ENCODE results near the gene FGD5.

FGD5 gene

DNA sequence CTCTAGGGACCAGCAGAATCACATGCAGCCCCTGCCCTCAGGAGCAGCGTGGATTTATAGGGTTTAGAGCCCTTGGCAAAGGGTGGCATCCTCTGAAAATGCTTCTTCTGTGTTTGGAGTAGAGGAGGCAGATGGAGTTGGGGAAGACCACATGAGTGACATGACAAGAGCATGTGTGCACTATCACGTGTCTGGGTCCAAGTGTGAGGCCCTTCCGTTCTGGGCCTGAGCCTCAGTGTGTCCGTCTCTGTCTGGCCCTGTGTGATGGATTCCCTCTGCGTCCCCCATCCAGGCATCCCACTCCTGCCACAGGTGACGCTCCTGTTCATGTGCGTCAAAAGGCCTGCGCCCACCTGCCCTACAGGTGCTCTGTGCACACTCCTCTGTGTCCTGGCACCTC is 30.1 kb downstream of the FGD5 start:
- FAIRE-seq (no peak), DNase-seq (ENCODE audit: insufficient read length) (no peak)
- TF ChIP-seq POLR2A (IDR thresholded peaks at IDR 0.05; ENCODE audit: low read depth, low read length) (no peak), TAF1 (IDR thresholded peaks at IDR 0.05; ENCODE audit: borderline replicate concordance, low read depth, low read length) (no peak), POLR2AphosphoS5 (IDR thresholded peaks at IDR 0.05; ENCODE audit: low read depth, low read length) (no peak)

DNA sequence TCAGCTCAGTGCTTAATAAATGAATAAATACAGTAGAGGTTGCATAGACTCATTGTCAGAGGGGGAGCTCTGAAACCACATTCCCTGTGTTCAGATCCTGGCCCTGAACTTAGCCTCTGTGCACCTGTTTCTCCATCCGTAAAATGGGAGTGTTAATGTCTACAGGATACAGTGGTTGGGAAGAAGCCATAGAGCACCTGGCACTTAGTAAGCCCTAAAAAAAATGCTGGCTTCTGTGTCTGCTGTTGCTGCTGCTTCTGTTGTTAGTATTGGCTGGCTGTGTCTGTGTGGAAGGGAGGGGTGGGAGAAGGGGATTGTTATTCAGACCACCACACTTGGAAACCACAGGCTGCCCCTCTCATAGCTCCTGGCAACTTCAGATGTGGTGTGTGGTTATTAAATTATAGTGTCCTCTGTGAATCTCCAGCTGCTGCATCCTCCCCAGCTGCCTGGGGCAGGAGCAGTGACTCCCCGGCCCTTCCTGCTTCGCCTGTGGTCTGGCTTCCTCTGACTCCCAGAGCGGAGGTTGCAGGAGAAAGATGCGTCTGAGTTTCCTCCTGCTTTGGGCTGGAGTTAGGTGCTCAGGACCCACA is 31.0 kb downstream of the FGD5 start:
- TF ChIP-seq TAF1 (IDR thresholded peaks at IDR 0.05; ENCODE audit: borderline replicate concordance, low read depth, low read length) = no peak
- no peak for TF ChIP-seq POLR2A (IDR thresholded peaks at IDR 0.05; ENCODE audit: low read depth, low read length)
- no peak for TF ChIP-seq POLR2AphosphoS5 (IDR thresholded peaks at IDR 0.05; ENCODE audit: low read depth, low read length)
- no peak for FAIRE-seq
- no peak for DNase-seq (ENCODE audit: insufficient read length)

DNA sequence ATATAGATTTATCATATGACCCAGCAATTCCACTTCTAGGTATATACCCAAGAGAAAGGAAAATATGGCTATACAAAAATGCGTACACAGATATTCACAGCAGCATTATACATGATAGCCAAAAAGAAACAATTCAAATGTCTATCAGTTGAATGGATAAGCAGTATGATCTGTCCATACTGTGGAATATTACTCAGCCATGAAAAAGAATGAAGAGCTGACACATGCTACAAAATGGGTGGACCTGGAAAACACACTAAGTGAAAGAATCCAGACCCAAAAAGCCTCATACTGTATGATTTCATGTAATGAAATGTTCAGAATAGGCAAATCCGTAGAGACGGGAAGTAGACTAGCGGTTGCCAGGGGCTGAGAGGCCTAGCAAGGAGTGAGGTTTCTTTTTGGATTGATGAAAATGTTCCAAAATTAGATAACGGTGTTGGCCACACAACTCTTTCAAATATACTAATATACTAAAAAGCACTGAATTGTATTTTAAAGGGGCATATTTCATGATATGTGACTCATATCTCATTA is 33.4 kb downstream of the FGD5 start:
- FAIRE-seq = no peak

DNA sequence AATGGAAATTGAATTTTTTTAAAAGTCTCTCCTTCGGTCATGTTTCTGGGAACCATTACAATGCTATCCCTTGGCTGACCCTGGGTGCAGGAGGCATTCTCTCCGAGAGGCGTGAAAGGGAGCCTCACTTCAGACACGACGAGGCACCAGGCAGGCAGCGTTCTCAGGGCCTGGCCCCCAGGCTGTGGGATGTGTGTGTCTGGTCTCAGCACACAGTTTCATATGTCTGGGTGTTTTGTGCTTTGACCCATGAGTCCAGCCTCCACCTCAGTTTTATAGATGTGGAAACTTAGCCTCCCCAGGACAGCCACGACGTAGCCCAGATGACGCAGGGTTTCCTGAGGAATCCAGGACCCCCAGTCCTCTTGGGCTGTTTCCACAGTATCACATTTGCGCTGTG is 34.0 kb downstream of the FGD5 start:
- DNase-seq (ENCODE audit: insufficient read length) (no peak), FAIRE-seq (no peak)
- no peak for TF ChIP-seq POLR2AphosphoS5 (IDR thresholded peaks at IDR 0.05; ENCODE audit: low read depth, low read length)
- TF ChIP-seq POLR2A (IDR thresholded peaks at IDR 0.05; ENCODE audit: low read depth, low read length) = no peak
- TF ChIP-seq TAF1 (IDR thresholded peaks at IDR 0.05; ENCODE audit: borderline replicate concordance, low read depth, low read length) = no peak

More for the DNA sequence above, 33.4 kb downstream of the FGD5 start:
- DNase-seq (ENCODE audit: insufficient read length) = no peak
- no peak for TF ChIP-seq POLR2AphosphoS5 (IDR thresholded peaks at IDR 0.05; ENCODE audit: low read depth, low read length)
- no peak for TF ChIP-seq TAF1 (IDR thresholded peaks at IDR 0.05; ENCODE audit: borderline replicate concordance, low read depth, low read length)
- TF ChIP-seq POLR2A (IDR thresholded peaks at IDR 0.05; ENCODE audit: low read depth, low read length) = no peak

DNA sequence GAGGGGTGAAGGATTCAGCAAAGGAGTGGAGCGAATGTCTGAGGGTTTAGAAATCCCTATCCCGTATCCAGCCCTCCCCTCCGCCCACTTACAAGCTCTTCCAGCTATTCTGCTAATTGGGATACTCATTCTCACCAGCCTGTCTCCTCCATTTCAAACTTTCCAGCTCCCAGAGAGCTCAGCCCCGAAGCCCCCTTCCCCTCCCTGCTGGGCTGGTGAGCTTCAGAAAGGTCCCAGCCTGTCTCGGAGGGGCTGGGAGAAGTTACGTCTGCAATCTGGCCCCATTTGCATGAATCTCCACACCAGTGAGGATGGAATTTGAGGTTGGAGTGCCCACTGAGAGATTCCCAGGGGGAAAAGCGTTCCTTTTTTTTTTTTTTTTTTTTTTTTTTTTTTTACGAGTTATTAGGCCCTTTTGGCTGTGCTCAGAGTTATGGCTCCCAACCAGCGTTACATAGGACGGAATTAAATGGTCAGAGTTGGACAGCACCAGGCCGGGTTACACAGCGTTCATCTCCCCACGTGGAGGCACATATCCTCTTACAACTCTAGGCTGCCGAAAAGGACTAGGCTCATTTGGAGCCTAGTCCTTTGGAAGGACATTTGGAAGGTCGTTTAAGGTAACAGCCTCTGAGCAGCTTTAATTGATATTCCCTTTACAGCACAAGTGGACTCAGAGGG is 34.6 kb downstream of the FGD5 start:
- TF ChIP-seq TAF1 (IDR thresholded peaks at IDR 0.05; ENCODE audit: borderline replicate concordance, low read depth, low read length) (no peak), POLR2AphosphoS5 (IDR thresholded peaks at IDR 0.05; ENCODE audit: low read depth, low read length) (no peak), POLR2A (IDR thresholded peaks at IDR 0.05; ENCODE audit: low read depth, low read length) (no peak)
- FAIRE-seq (no peak), DNase-seq (ENCODE audit: insufficient read length) (no peak)

DNA sequence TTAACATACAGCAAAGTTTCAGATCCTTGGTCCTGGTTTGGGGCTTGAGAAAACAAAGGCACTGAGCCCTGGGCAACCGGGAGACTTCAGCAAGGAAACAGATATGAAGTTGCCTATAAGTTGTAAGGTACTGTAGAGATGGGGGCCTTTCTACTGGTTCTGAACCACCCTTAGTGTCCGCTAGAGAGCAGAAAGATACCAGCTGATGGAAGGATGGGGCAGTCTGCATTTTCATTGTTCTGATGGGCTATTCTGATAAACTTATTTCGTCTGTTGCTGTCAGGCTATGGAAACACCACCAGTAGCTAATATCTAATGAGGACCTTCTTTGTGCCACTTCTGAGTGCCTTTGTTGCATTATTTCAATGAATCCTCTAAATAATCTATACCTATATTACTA is 38.7 kb downstream of the FGD5 start:
- TF ChIP-seq TAF1 (IDR thresholded peaks at IDR 0.05; ENCODE audit: borderline replicate concordance, low read depth, low read length) (no peak), POLR2A (IDR thresholded peaks at IDR 0.05; ENCODE audit: low read depth, low read length) (no peak), POLR2AphosphoS5 (IDR thresholded peaks at IDR 0.05; ENCODE audit: low read depth, low read length) (no peak)
- FAIRE-seq (no peak), DNase-seq (ENCODE audit: insufficient read length) (no peak)

DNA sequence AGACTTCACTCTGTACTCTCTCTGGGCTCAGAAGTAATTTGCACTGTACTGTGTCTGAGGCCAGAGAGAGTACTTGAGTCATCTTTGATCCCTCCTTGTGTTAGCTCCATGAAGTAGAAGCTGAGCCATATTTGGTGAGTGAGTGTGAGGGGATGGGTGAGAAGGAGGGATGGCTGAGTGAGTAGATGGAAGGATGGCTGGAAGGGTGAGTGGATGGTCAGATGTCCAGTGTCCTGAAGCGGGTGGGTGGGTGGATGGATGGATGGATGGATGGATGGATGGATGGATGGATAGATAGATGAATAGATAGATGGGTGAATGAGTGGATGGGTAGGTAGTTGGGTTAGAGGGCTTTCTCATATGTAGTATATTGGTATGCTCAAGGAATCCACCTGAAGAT is 39.3 kb downstream of the FGD5 start:
- no peak for TF ChIP-seq POLR2A (IDR thresholded peaks at IDR 0.05; ENCODE audit: low read depth, low read length)
- TF ChIP-seq TAF1 (IDR thresholded peaks at IDR 0.05; ENCODE audit: borderline replicate concordance, low read depth, low read length) = no peak
- no peak for TF ChIP-seq POLR2AphosphoS5 (IDR thresholded peaks at IDR 0.05; ENCODE audit: low read depth, low read length)
- no peak for FAIRE-seq

DNA sequence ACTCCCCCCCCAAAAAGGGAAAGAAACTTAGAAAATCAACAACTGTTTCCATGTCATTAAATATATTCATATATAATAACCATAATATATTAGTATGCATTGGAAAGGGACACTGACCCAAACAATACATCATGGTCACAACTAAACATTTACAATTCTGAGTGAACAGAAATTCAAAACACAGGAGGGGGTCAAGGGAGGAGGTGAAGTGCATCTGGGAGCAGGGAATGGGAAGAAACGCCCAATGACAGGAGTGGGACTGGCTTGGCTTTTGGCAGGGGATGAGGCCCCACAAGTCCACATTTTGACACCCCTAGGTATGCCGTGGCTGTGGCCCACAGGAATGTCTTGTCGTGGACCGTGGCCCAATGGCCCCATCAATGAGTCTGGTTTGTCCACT is 41.1 kb downstream of the FGD5 start:
- DNase-seq (ENCODE audit: insufficient read length) (no peak), FAIRE-seq (no peak)
- no peak for TF ChIP-seq TAF1 (IDR thresholded peaks at IDR 0.05; ENCODE audit: borderline replicate concordance, low read depth, low read length)
- no peak for TF ChIP-seq POLR2AphosphoS5 (IDR thresholded peaks at IDR 0.05; ENCODE audit: low read depth, low read length)
- no peak for TF ChIP-seq POLR2A (IDR thresholded peaks at IDR 0.05; ENCODE audit: low read depth, low read length)

More for the DNA sequence above, 39.3 kb downstream of the FGD5 start:
- no peak for DNase-seq (ENCODE audit: insufficient read length)

DNA sequence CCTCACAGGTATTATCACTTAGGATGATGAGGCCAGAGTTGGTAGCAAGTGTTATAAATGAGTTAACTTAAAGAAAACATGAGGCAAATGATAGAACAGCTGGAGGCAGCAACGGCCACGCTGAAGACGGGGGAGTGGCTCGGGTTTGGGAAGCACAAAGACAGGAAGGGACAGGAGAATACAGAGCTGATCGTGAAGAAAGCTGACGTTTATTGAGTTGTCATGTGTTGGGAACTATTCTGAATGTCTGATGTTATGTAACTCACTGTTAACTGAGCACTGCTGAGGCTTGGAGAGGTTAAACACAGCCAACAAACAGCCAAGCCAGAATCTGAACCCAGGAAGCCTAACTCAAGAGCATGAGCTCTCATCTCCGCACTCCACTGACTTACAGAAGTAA is 42.3 kb downstream of the FGD5 start:
- FAIRE-seq (no peak), DNase-seq (ENCODE audit: insufficient read length) (no peak)
- TF ChIP-seq TAF1 (IDR thresholded peaks at IDR 0.05; ENCODE audit: borderline replicate concordance, low read depth, low read length) = no peak
- TF ChIP-seq POLR2A (IDR thresholded peaks at IDR 0.05; ENCODE audit: low read depth, low read length) = no peak
- TF ChIP-seq POLR2AphosphoS5 (IDR thresholded peaks at IDR 0.05; ENCODE audit: low read depth, low read length) = no peak

DNA sequence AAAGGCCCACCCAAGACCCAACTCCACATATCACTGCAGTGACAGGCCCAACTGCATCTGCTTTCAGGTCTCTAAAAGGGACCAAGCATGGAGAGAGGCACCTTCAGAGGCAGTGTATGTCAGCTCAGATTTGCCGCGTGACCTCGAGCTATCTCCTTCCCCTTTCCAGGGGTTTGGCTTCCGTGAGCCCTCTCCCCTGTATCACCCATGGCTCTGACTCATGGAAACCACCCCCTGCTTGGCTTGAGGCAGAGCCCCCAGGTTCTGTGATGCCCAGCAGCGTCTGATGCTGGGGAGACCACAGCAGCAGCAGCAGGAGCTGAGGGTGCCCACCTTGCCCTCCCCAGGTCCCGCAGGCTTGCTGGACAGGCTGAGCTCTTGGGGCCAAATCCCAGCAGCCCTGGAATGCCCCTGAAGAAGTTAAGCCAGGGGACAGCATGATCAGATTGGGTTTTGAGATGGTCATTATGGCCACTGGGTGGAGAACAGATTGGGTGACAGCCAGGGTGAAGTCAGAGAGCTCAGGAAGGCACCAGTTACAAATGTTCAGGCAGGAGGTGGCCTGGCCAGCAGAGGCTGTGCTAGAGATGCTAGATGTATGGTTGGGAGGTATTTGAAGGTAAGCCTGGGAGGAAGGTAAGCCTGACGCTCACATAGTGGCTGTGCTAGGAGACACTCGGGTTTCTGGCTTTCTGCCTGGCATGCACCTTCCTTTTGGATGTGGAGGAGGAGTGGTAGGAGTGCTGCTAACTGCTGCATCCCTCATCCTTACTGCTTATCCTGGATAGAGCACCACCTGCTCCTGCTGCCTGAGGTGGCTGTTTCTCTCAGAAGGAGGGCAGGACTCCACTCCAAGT is 42.9 kb downstream of the FGD5 start:
- DNase-seq (ENCODE audit: insufficient read length) (no peak), FAIRE-seq (no peak)
- no peak for TF ChIP-seq POLR2AphosphoS5 (IDR thresholded peaks at IDR 0.05; ENCODE audit: low read depth, low read length)
- TF ChIP-seq TAF1 (IDR thresholded peaks at IDR 0.05; ENCODE audit: borderline replicate concordance, low read depth, low read length) = no peak
- TF ChIP-seq POLR2A (IDR thresholded peaks at IDR 0.05; ENCODE audit: low read depth, low read length) = no peak

DNA sequence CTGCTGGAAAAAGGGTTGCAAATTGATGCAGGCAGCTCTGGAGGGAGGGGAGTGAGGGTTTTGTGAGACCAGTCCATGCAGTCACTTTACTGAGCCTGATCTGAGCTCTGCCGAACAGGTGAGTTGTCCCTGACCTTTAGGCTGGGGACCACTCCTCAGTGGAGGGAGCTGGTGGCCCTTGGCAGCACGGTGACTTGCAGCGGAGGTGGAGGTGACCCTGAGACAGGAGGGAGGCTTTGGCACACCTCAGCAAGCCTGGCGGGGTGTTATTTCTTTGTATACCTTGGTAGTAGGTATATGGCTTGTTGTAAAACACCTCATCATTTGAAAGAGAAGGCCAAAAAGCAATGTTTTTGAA is 43.5 kb downstream of the FGD5 start:
- TF ChIP-seq POLR2A (IDR thresholded peaks at IDR 0.05; ENCODE audit: low read depth, low read length) = no peak
- no peak for TF ChIP-seq POLR2AphosphoS5 (IDR thresholded peaks at IDR 0.05; ENCODE audit: low read depth, low read length)
- no peak for TF ChIP-seq TAF1 (IDR thresholded peaks at IDR 0.05; ENCODE audit: borderline replicate concordance, low read depth, low read length)
- DNase-seq (ENCODE audit: insufficient read length) = no peak
- no peak for FAIRE-seq

Measured in GM12892 (cell line).